CD4-positive, alpha-beta T cell treated with Interleukin-15 for 1 hour (primary cell): ENCODE results near the gene NAPB.
"Not testable (repeated sequence)": the region's sequence is repeated elsewhere in the genome, so short reads cannot be mapped to it uniquely, and the experiment has no call there.

Source experiments
- DNase-seq: peaks from one replicate; pipeline ENCODE4 v3.0.0-alpha.2; 2020

The NAPB gene

GRCh38 chr20:23420943-23421931, at the start of gene NAPB:
NAPB (minus strand) TSS chr20:23421488; CDS start chr20:23421402, 86 bp downstream.
- peak; percentile 92 for DNase-seq

DNA sequence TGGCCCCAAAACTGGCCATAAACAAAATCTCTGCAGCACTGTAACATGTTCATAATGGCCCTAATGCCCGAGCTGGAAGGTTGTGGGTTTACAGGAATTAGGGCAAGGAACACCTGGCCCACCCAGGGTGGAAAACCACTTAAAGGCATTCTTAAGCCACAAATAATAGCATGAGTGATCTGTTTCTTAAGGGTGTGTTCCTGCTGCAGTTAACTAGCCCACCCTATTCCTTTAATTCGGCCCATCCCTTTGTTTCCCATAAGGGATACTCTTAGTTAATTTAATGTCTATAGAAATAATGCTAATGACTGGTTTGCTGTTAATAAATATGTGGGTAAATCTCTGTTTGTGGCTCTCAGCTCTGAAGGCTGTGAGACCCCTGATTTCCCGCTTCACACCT, 45.7 kb upstream of the NAPB start:
- DNase-seq, result not testable (repeated sequence)

GRCh38 chr20:23461180-23461579, 39.9 kb upstream of the NAPB start:
- no peak for DNase-seq

DNA sequence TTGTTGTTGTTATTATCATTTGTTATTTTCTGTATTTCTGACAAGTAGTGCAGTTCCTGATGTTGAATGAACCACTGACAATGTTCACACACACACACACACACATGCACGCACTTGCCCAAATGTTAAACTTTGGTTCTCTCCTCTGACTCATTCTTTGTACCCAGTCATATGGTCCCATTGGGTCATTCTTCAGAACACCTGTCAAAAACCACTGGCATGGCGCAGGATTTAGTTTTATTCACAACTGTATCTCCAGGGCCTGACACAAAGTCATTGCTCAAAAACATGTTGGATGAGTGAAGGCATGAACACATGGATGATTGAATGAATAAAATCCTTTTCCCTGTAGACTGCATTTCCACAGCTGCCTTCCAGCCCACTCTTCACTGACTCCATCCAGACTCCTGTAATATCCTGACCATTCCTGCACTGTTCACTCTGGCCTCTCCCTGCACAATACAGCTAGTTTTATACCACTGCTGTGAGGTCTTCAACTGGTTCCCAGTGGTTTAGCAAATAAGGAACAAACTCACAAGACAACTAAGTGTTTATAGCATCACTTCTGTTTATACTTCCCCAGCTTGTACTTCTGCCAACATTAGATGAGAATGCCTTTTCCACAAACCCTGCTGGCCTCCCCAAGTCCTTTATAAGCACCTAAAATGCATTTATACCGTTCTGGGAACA, 38.3 kb upstream of the NAPB start:
- DNase-seq, result no peak

DNA sequence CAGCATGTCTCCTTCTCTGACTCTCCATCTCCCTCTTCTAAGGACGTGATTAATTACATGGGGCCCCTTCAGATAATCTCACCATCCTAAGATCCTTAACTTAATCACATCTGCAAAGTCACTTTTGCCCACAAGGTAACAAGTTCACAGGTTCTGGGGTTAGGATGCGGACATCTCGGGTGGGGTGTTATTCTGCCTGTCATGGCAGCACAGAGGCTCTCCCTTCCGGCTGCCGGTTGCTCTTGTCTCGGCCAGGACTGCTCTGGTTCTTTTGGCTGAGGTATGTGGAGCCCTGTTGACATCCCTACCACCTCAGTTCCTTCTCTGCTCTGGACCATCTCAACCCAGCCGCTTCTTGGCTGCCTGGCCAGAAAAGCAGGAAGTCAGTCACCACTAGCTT, 35.6 kb upstream of the NAPB start:
- DNase-seq, result no peak

DNA sequence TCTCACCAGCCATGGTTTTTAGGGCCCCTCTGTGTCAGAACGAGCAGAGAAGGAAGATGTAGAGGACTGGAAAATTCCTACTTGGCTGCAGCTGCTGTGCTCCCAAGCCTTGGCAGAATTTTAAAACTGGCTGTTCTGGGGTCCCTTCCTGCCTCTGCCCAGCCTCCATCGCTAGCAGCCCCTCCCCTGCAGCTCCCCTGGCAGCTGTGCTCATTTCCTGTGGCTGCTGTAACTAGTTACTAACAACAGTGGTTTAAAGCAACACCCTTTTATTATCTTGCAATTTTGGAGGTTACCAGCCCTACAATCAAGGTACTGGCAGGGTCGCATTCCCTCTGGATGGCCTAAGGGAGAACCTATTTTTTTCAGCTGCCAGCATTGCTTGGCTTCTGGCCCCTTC, 35.1 kb upstream of the NAPB start:
- no peak for DNase-seq

DNA sequence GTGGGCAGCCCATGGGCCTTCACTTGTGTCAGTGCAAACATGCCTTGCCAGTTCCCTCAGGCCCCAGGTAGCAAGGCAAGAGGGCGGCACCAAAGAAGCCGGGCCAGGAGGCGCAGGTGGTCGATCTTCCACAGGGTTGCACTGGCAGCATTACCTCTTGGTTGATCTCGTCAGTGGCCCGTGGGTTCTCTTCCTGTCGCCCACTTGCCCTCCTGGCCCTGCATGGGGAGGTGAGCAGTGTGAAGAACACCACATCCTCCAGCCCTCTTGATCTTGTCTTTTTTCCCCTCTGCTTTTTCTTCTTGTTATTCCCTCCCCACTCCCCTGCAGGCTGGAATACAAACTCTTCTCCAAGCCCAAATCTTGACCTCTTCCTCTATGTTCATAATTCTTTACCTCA, 34.4 kb upstream of the NAPB start:
- no peak for DNase-seq

DNA sequence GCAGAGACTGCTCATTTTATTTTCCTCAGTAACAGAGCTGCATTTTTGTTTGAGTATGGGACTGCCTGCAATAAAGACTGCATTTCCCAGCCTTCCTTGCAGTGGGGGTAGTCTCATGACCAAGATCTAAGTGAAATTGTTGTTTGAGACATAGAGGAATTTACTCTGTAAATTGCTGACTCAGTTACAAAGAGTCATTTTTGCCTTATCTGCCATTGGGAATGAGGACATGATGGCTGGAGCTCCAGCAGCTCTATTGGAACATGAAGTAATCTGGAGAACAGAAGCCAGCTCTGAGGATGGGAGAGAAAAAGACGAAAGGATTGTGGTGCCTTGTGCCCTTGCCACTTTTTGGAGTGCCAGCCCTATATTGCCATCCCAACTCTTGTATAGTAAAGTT, 33.5 kb upstream of the NAPB start:
- DNase-seq, result no peak

- no peak for DNase-seq
Measured at GRCh38 chr20:23453549-23454543, 32.6 kb upstream of the NAPB start.

DNA sequence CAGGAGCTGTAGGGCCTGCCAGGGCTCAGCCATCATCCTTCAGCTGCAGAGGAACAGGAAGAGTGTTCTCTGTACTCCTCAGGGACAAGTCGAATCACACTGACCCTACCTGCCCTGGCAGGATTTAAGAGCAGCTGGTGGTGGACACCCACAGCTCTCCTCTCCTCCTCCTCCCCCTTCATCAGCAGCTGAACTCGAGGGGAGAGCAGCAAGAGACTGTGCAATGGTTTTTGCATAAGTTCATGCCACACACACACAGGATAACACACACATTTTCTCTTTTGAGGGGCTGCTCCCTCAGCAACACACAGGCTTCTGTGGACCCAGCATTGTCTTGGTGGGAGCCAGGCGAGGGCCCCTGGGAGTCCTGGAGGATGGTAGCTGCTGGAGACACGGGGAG, 31.5 kb upstream of the NAPB start, which contains the start of gene CST11:
Gene CST11, minus strand, starts transcription at position 101 of the 400 bp plus-strand sequence. Its CDS starts 65 bp downstream, at position 36.
- no peak for DNase-seq

GRCh38 chr20:23451956-23452487, 30.7 kb upstream of the NAPB start:
- DNase-seq, result no peak

DNA sequence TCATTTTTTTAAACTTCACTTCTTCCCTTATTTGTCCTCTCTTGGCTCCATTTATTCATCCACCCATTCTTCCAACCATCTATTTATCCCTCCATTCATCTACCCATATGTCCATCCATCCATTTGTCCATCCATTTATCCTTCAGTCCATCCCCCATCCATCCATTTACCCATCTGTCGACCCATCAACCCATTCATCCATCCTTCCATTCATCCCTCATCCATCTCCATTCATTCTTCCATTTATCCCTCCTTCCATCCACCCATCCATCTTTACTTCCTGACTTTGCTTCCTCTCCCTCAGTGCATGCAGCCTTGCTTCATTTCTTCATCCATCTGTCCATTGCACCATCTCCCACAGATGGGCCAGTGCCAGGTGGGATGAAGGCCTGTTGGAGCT, 29.6 kb upstream of the NAPB start:
- no peak for DNase-seq

GRCh38 chr20:23449421-23449820, 28.1 kb upstream of the NAPB start:
- no peak for DNase-seq

- DNase-seq, result no peak
Measured at GRCh38 chr20:23448167-23448566, 26.9 kb upstream of the NAPB start.

DNA sequence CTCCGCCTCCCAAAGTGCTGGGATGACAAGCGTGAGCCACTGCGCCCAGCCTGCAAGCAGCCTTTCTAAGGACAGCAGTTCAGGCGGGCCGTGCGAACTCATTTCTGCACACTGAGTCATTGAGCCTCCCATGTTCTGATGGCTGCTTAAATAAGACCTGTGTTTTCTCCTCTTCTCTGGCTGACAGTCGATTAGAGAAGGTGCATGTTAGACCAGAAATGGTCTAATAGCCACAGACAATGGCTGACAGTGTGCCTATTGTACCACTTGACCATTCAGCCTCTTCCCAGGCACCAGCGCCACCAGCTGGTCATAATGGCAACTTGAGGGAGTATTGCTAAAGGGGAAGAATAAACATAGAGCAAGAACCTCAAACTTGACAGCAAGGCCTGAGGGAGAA, 25.2 kb upstream of the NAPB start:
- no peak for DNase-seq

GRCh38 chr20:23445596-23446217, 24.4 kb upstream of the NAPB start:
- no peak for DNase-seq

- no peak for DNase-seq
Measured at GRCh38 chr20:23444859-23445258, 23.6 kb upstream of the NAPB start.

GRCh38 chr20:23442436-23442835, 21.1 kb upstream of the NAPB start:
- DNase-seq, result no peak

DNA sequence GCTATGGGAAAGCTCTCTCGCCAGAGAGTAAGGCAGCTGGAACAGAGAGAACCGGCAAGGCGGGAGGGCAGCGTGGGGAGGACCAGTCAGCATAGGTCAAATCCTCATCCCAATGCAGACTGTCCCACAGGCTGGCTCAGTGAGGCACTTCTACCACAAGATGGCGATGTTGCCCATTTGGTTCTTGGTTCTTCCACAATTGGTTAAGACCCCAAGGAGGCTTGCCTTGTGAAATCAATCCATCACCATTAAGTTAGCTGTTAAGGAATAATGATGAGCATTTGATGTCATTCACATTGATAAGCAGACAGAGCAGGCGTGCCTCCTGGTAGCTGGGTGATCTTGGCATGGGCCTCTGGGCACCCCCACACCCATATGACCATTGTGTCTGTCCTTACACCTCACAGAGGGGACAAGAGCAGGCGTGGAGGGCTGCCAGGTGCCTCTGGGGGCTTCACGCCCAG, 20.6 kb upstream of the NAPB start:
- peak; percentile 56 for DNase-seq

GRCh38 chr20:23440004-23440403, 18.7 kb upstream of the NAPB start:
- DNase-seq, result no peak

DNA sequence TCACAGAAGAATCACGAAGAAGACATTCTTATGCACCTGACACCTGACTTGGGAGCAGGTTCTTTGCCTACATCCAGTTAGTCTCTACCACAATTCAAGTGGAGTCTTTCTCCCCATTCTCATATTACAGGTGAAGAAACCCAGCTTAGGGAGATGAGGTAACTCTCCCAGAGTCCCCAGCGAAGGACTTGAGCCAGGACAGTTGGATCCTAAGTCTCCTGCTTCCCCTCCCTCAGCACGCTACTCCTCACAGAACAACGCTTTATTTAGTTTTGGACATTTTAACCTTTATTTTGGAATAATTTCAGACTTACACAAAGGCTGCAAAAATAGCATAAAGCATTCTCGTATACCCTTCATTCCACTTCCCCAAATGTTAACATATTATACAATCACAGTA, 17.4 kb upstream of the NAPB start:
- DNase-seq, result no peak
